MM.1S (cell line): ENCODE measurements around the gene ADAM10.

Experiments used
- DNase-seq: peaks from one replicate; pipeline ENCODE4 v3.0.0-alpha.2; 2015
- H2AFZ ChIP-seq: fragments of 300-600 bp; sonication (generic); 2 replicates; pipeline ENCODE4 v1.6.0; 2016; ENCODE audit warnings: antibody characterized with exemption, low read length
- H3F3A ChIP-seq: fragments of 300-600 bp; sonication (generic); 2 replicates; pipeline ENCODE4 v1.6.1; 2016; ENCODE audit warnings: mild to moderate bottlenecking, antibody characterized with exemption, low read length, moderate library complexity, mixed read lengths; ENCODE audit not compliant: insufficient read depth
- H3K27ac ChIP-seq: fragments of 300-600 bp; sonication (generic); 2 replicates; pipeline ENCODE4 v1.5.1; 2016; ENCODE audit warnings: mild to moderate bottlenecking, low read length
- H3K27me3 ChIP-seq: fragments of 300-600 bp; sonication (generic); replicated peaks from 2 replicates; pipeline ENCODE4 v1.6.0; 2016; ENCODE audit warnings: low read length; ENCODE audit not compliant: insufficient read depth
- H3K36me3 ChIP-seq: fragments of 300-600 bp; sonication (generic); replicated peaks from 2 replicates; pipeline ENCODE4 v1.6.1; 2016; ENCODE audit warnings: mild to moderate bottlenecking, low read length, mixed read lengths; ENCODE audit not compliant: insufficient read depth
- H3K4me1 ChIP-seq: fragments of 300-600 bp; sonication (generic); 2 replicates; pipeline ENCODE4 v1.6.1; 2016; ENCODE audit warnings: low read length, mixed read lengths
- H3K4me2 ChIP-seq: fragments of 300-600 bp; sonication (generic); 2 replicates; pipeline ENCODE4 v1.6.0; 2016; ENCODE audit warnings: low read depth, low read length
- H3K4me3 ChIP-seq: fragments of 300-600 bp; sonication (generic); 2 replicates; pipeline ENCODE4 v1.5.1; 2016; ENCODE audit warnings: low read length, mixed read lengths
- H3K79me2 ChIP-seq: fragments of 300-600 bp; sonication (generic); 2 replicates; pipeline ENCODE4 v1.6.1; 2016; ENCODE audit warnings: mixed run types, low read length, mixed read lengths
- H3K9ac ChIP-seq: fragments of 300-600 bp; sonication (generic); 2 replicates; pipeline ENCODE4 v1.6.1; 2016; ENCODE audit warnings: low read length, mixed read lengths
- H3K9me2 ChIP-seq: fragments of 300-600 bp; sonication (generic); replicated peaks from 2 replicates; pipeline ENCODE4 v1.6.1; 2016; ENCODE audit warnings: mild to moderate bottlenecking, low read length, mixed read lengths; ENCODE audit not compliant: insufficient read depth
- H3K9me3 ChIP-seq: fragments of 300-600 bp; sonication (generic); replicated peaks from 2 replicates; pipeline ENCODE4 v1.6.1; 2016; ENCODE audit warnings: mild to moderate bottlenecking, low read length, mixed read lengths; ENCODE audit not compliant: insufficient read depth
- H4K20me1 ChIP-seq: fragments of 300-600 bp; sonication (generic); 2 replicates; pipeline ENCODE4 v1.6.1; 2016; ENCODE audit warnings: mild to moderate bottlenecking, low read length, moderate library complexity, mixed read lengths; ENCODE audit not compliant: insufficient read depth
- EZH2 ChIP-seq: fragments of 300-600 bp; sonication (generic); optimal IDR thresholded peaks from 2 replicates; pipeline ENCODE3; 2017; ENCODE audit warnings: low read depth, mild to moderate bottlenecking, antibody characterized with exemption, low read length, mixed read lengths
- EZH2phosphoT487 ChIP-seq: fragments of 300-600 bp; sonication (generic); IDR thresholded peaks from 2 replicates; pipeline ENCODE4 v1.6.1; 2018; ENCODE audit warnings: antibody characterized with exemption, low read length
- TF ChIP-seq, protein P1 (sequence below): fragments of 300-600 bp; sonication (generic); IDR thresholded peaks from 2 replicates; pipeline ENCODE4 v1.5.1; 2016; ENCODE audit warnings: antibody characterized with exemption, low read length, mixed read lengths

ADAM10 gene

DNA sequence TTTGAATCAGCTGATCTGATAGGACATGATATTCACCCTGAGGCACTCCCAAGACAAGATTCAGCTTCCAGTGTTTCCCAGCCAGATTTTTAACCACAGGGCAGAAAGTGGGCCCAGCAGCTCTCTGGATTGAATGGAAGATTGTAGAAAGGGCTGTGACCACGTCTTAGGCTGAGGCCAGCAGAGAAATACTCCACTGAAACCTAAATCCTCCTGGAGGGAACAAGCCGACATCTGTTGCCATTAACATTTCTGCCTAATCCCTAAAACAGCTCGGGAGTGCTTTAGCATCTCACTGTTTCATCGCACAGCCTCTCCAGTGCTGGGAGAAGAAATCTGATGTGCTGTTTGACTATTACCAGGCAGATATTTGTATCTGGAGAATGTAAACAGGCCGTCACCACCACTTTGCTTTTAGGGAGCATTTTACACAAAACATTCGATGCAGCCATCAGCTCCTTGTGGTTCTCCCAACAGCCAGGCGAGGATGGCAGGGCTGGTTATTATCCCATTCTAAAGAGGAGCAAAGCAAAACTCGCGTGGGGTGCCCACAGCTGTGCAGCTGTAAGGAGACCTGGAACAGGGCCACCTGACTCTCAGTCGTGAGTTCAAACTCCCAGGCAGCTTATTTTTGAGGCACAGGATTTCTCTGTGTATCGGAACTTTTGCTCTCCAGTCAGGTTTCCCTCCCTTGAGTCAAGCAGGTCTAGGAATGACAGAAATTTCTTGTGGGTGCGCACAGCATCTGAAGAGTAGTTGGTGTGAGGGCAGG lies 200.3 kb downstream of the ADAM10 start:
- no peaks in the 10 kb centered on the region for H3K36me3 ChIP-seq
- H3K9me2 ChIP-seq: no peaks in the 10 kb centered on the region
- H4K20me1 ChIP-seq: no peaks in the 10 kb centered on the region
- H3F3A ChIP-seq: no peaks in the 10 kb centered on the region
- no peaks in the 10 kb centered on the region for H3K9me3 ChIP-seq
- no peak overlapping the region for H3K4me2 ChIP-seq
- no peak overlapping the region for H3K4me3 ChIP-seq
- no peak overlapping the region for H3K27ac ChIP-seq
- no peaks in the 10 kb centered on the region for H3K27me3 ChIP-seq
- TF ChIP-seq EZH2: no peak
- no peak for TF ChIP-seq EZH2phosphoT487
- TF ChIP-seq, protein P1, sequence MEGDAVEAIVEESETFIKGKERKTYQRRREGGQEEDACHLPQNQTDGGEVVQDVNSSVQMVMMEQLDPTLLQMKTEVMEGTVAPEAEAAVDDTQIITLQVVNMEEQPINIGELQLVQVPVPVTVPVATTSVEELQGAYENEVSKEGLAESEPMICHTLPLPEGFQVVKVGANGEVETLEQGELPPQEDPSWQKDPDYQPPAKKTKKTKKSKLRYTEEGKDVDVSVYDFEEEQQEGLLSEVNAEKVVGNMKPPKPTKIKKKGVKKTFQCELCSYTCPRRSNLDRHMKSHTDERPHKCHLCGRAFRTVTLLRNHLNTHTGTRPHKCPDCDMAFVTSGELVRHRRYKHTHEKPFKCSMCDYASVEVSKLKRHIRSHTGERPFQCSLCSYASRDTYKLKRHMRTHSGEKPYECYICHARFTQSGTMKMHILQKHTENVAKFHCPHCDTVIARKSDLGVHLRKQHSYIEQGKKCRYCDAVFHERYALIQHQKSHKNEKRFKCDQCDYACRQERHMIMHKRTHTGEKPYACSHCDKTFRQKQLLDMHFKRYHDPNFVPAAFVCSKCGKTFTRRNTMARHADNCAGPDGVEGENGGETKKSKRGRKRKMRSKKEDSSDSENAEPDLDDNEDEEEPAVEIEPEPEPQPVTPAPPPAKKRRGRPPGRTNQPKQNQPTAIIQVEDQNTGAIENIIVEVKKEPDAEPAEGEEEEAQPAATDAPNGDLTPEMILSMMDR: no peak
- H3K4me1 ChIP-seq: no peaks in the 10 kb centered on the region
- no peak overlapping the region for H3K9ac ChIP-seq
- no peaks in the 10 kb centered on the region for H3K79me2 ChIP-seq
- no peak for DNase-seq
- no peak overlapping the region for H2AFZ ChIP-seq

DNA sequence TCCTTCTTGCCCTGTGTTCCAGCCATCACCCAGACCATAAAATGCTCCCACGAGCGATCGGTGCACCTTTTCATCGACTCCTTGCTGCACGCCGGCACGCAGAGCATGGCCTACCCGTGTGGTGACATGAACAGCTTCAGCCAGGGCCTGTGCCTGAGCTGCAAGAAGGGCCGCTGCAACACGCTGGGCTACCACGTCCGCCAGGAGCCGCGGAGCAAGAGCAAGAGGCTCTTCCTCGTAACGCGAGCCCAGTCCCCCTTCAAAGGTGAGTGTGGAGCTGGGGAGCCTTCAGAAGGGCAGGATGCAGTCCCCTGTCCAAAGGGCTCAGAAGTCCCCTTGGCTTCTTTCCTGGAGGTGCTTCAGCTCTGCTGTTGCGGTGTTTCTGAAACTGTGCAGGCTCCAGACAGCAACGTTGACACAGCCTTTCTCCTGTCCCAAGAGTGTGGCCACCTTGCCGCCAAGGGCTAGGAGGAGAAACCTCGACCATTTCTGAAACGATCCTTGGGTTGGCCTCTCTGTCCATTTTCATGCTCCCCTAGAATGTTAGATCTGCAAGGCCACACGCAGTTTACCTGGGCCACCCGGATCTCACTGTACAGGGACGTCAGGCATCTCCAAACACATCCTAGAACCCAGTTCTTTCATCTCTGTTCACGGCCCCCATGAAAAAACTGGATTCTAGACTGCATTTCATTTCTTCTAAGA lies 201.0 kb downstream of the ADAM10 start:
- H3K4me1 ChIP-seq: no peaks in the 10 kb centered on the region
- H3K79me2 ChIP-seq: no peaks in the 10 kb centered on the region
- H3K27ac ChIP-seq: no peak overlapping the region

DNA sequence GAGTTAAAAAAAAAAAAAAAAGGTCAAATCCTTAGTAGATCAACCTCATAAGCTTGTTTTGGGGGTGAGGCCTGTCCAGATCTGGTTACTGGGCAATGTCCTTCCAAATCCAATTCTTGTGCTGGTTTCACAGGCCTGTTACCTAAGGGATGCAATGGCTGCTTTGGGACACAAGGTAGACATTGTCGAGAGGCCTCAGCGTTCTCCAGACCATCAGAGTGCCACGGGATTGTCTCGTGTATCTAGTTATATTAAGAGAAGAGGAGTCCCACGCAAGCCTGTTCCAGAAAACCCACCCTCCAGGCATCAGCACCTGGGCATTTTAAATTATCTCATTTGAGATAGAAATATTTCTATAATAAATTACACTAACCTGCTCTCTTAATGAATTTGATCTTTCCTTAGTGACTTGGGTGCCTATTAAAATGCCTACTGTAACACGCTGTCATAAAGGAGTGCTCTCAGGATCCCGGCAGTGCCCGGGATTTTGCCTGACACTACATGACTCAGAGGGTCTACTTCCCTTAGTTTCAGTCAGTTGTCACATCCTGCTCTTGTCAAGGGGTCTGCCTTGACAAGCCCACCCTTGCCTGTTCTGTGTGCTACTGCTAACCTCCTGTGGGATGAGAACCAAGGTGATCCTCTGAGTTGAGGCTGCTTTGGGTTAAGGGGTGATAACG lies 201.7 kb downstream of the ADAM10 start:
- Histone ChIP-seq H3K4me3 (no peak overlapping the region), H3K27me3 (no peaks in the 10 kb centered on the region), H2AFZ (no peak overlapping the region), H3K4me2 (no peak overlapping the region), H4K20me1 (no peaks in the 10 kb centered on the region), H3K9me3 (no peaks in the 10 kb centered on the region), H3K9ac (no peak overlapping the region), H3K9me2 (no peaks in the 10 kb centered on the region), H3K4me1 (no peaks in the 10 kb centered on the region), H3K79me2 (no peaks in the 10 kb centered on the region), H3K36me3 (no peaks in the 10 kb centered on the region), H3K27ac (no peak overlapping the region), H3F3A (no peaks in the 10 kb centered on the region)
- DNase-seq: no peak
- TF ChIP-seq, protein P1: no peak
- TF ChIP-seq EZH2 (no peak), EZH2phosphoT487 (no peak)

More for the DNA sequence above, 201.0 kb downstream of the ADAM10 start:
- no peaks in the 10 kb centered on the region for H4K20me1 ChIP-seq
- DNase-seq: no peak
- no peak overlapping the region for H3K9ac ChIP-seq
- H3K36me3 ChIP-seq: no peaks in the 10 kb centered on the region
- no peak overlapping the region for H2AFZ ChIP-seq
- no peak overlapping the region for H3K4me2 ChIP-seq
- no peaks in the 10 kb centered on the region for H3K9me2 ChIP-seq
- no peak overlapping the region for H3K4me3 ChIP-seq
- no peaks in the 10 kb centered on the region for H3F3A ChIP-seq
- no peaks in the 10 kb centered on the region for H3K27me3 ChIP-seq
- no peak for TF ChIP-seq EZH2phosphoT487
- TF ChIP-seq, protein P1: no peak
- TF ChIP-seq EZH2: no peak
- no peaks in the 10 kb centered on the region for H3K9me3 ChIP-seq
